Upper lobe of left lung (tissue), 6 donors: ENCODE measurements around the gene SPAG7. TPM values are rescaled to one million over a fixed set of nuclear protein-coding genes. Genes with fewer than 3 reads are reported as not detected.

Experiments used
- ATAC-seq, 2 donors: fragments of 200-7000 bp; cut with Tn5 transposase; one replicate each; pipeline ENCODE4 v1.9.1; 2022; ENCODE audit warnings: mild to moderate bottlenecking in 2 of 2, moderate library complexity in 2 of 2; ENCODE audit not compliant: low FRiP score in 2 of 2
- DNase-seq, 2 donors: peaks; one replicate each; pipeline ENCODE4 v3.0.0-alpha.2; 2019 to 2020
- H3K27ac ChIP-seq, 4 donors: fragments of 200-600 bp; sonication (generic); one replicate each; pipeline ENCODE4 v1.5.1; 2016 to 2019
- H3K27me3 ChIP-seq, 4 donors: fragments of 200-600 bp; sonication (generic); one replicate each; pipeline ENCODE4 v1.5.1; 2017 to 2019
- H3K36me3 ChIP-seq, 4 donors: fragments of 200-600 bp; sonication (generic); one replicate each; pipeline ENCODE4 v1.5.1; 2016 to 2019
- H3K4me1 ChIP-seq, 4 donors: fragments of 200-600 bp; sonication (generic); one replicate each; pipeline ENCODE4 v1.5.1; 2018 to 2019
- H3K4me3 ChIP-seq, 4 donors: fragments of 200-600 bp; sonication (generic); one replicate each; pipeline ENCODE4 v1.5.1; 2017 to 2019; ENCODE audit warnings: mild to moderate bottlenecking in 2 of 4, moderate library complexity in 1 of 4
- H3K9me3 ChIP-seq, 4 donors: fragments of 200-600 bp; sonication (generic); one replicate each; pipeline ENCODE4 v1.5.1; 2018 to 2019
- CTCF ChIP-seq, 6 experiments: fragments of 450-650 bp in 4 of 6; fragments of 200-600 bp in 2 of 6; sonication (generic) in 2 of 6; IDR thresholded peaks; one replicate each; pipeline ENCODE4 v1.5.1; 2016 to 2019; ENCODE audit warnings: antibody characterized with exemption in 6 of 6
- EP300 ChIP-seq, 4 donors: sonication (generic); formaldehyde crosslinking; IDR thresholded peaks; one replicate each; pipeline ENCODE4 v1.5.1; 2017; ENCODE audit warnings: antibody characterized with exemption in 4 of 4, control low read depth in 2 of 4
- POLR2A ChIP-seq, 4 donors: fragments of 450-650 bp; IDR thresholded peaks; one replicate each; pipeline ENCODE4 v1.5.1; 2016 to 2017; ENCODE audit warnings: antibody characterized with exemption in 4 of 4, mild to moderate bottlenecking in 2 of 4
- POLR2AphosphoS5 ChIP-seq, 2 donors: sonication (generic); formaldehyde crosslinking; IDR thresholded peaks; one replicate each; pipeline ENCODE4 v1.5.1; 2017; ENCODE audit warnings: antibody characterized with exemption in 2 of 2
- WGBS, 2 donors: methylation state at CpG; one replicate each; pipeline ENCODE4 v1.1.5; 2017 to 2018; 5-methylcytosine and 5-hydroxymethylcytosine counted together
- total RNA-seq, 6 donors: library from RNA; depleted of rRNA in 4 of 6; stranded (reverse); fragments of >200 nt in 4 of 6; gene quantifications; one replicate each; pipeline versions ENCODE4 v1.1.0 to v1.2.1, GENCODE V29; 2016 to 2021
- donor health status: DM: no; HTN: no; CAD: no; lungs with moderate emphysema.
- donor health status: DM: no; HTN: yes; CAD: no; lungs with severe emphysema.

SPAG7 gene
- total RNA-seq, 6 donors from 2014 or later: 48.2 to 66.4 (median 63.8) TPM

- H3K4me3 ChIP-seq: peak overlapping the region; percentile 95 to 100 (median 97)
- ATAC-seq (peak; percentile 41 to 57), DNase-seq (peak; percentile 62 to 94)
- WGBS, 2 donors: 1 to 3% methylated on average over 6 to 38 of the region's 56 CpGs
- TF ChIP-seq POLR2AphosphoS5 (IDR thresholded peaks at IDR 0.05) (peak; percentile 10 to 32), POLR2A (IDR thresholded peaks at IDR 0.05) (no peak)
- peaks cover 7 to 39% (median 33%) of the 10 kb centered on the region in 4 donors for H3K36me3 ChIP-seq
- no peaks in the 10 kb centered on the region for H3K9me3 ChIP-seq
- peak overlapping the region; percentile 97 to 100 (median 98) for H3K27ac ChIP-seq
- peaks cover 47 to 66% (median 55%) of the 10 kb centered on the region in 4 donors for H3K4me1 ChIP-seq
- H3K27me3 ChIP-seq: no peaks in the 10 kb centered on the region
Observed at GRCh38 chr17:4947411-4948165, 20.0 kb downstream of the SPAG7 start.

GRCh38 chr17:4947010-4947410, 20.6 kb downstream of the SPAG7 start:
- no peak for TF ChIP-seq POLR2AphosphoS5 (IDR thresholded peaks at IDR 0.05)
- TF ChIP-seq POLR2A (IDR thresholded peaks at IDR 0.05): no peak
- no peak for TF ChIP-seq EP300 (IDR thresholded peaks at IDR 0.05)
- TF ChIP-seq CTCF (IDR thresholded peaks at IDR 0.05): no peak
- Histone ChIP-seq H3K36me3 (peaks cover 10 to 45% (median 39%) of the 10 kb centered on the region in 4 donors), H3K9me3 (no peaks in the 10 kb centered on the region), H3K4me1 (peaks cover 48 to 71% (median 60%) of the 10 kb centered on the region in 4 donors), H3K27me3 (no peaks in the 10 kb centered on the region), H3K4me3 (peak overlapping the region; percentile 95 to 100 (median 97)), H3K27ac (peak overlapping the region; percentile 97 to 100 (median 98))
- ATAC-seq (no peak), DNase-seq (no peak)
- WGBS, 2 donors: 0 to 3% methylated on average over 7 of the region's 7 CpGs

GRCh38 chr17:4946312-4946976, 21.2 kb downstream of the SPAG7 start:
- Histone ChIP-seq H3K4me3 (peak overlapping the region in 3 of 4 donors; percentile 95 to 100 (median 98)), H3K36me3 (peaks cover 10 to 48% (median 42%) of the 10 kb centered on the region in 4 donors), H3K27me3 (no peaks in the 10 kb centered on the region), H3K27ac (peak overlapping the region; percentile 97 to 100 (median 98)), H3K9me3 (no peaks in the 10 kb centered on the region), H3K4me1 (peaks cover 54 to 77% (median 65%) of the 10 kb centered on the region in 4 donors)
- WGBS, 2 donors: 18 to 22% methylated on average over 16 of the region's 16 CpGs
- ATAC-seq (no peak), DNase-seq (no peak)
- TF ChIP-seq POLR2AphosphoS5 (IDR thresholded peaks at IDR 0.05) (no peak), POLR2A (IDR thresholded peaks at IDR 0.05) (no peak), EP300 (IDR thresholded peaks at IDR 0.05) (no peak), CTCF (IDR thresholded peaks at IDR 0.05) (no peak)

GRCh38 chr17:4945944-4946280, 21.7 kb downstream of the SPAG7 start:
- ATAC-seq (no peak), DNase-seq (no peak)
- H3K9me3 ChIP-seq: no peaks in the 10 kb centered on the region
- H3K27me3 ChIP-seq: no peaks in the 10 kb centered on the region
- peaks cover 10 to 48% (median 42%) of the 10 kb centered on the region in 4 donors for H3K36me3 ChIP-seq
- WGBS, 2 donors: 31 to 39% methylated on average over 4 of the region's 4 CpGs
- H3K27ac ChIP-seq: peak overlapping the region; percentile 97 to 100 (median 98)
- H3K4me3 ChIP-seq: peak overlapping the region in 3 of 4 donors; percentile 95 to 100 (median 98)
- peaks cover 57 to 77% (median 67%) of the 10 kb centered on the region in 4 donors for H3K4me1 ChIP-seq
- TF ChIP-seq CTCF (IDR thresholded peaks at IDR 0.05): no peak
- TF ChIP-seq POLR2AphosphoS5 (IDR thresholded peaks at IDR 0.05): no peak
- no peak for TF ChIP-seq EP300 (IDR thresholded peaks at IDR 0.05)
- no peak for TF ChIP-seq POLR2A (IDR thresholded peaks at IDR 0.05)
